Osteoblast (primary cell): ENCODE measurements around the gene GALNT10. TPM values are rescaled to one million over a fixed set of nuclear protein-coding genes. Genes with fewer than 3 reads are reported as not detected.
A peak's percentile ranks its signal among the peaks of the same experiment; 100 is the strongest.

Source experiments
- DNase-seq: peaks from one replicate; pipeline ENCODE4 v3.0.0; 2011; ENCODE audit warnings: low spot score, mixed read lengths; ENCODE audit not compliant: insufficient read length; ENCODE audit errors: missing footprints
- H2AFZ ChIP-seq: 2 replicates; pipeline ENCODE4 v1.6.0; 2011; ENCODE audit warnings: mild to moderate bottlenecking, low read length
- H3K27ac ChIP-seq: 2 replicates; pipeline ENCODE4 v1.5.1; 2011; ENCODE audit warnings: mild to moderate bottlenecking, low read depth, low read length, moderate library complexity
- H3K27me3 ChIP-seq: 2 replicates; pipeline ENCODE4 v1.6.0; 2012; ENCODE audit warnings: mild to moderate bottlenecking, control low read depth, inconsistent platforms, low read length, moderate library complexity; ENCODE audit not compliant: insufficient read depth
- H3K36me3 ChIP-seq: 2 replicates; pipeline ENCODE4 v1.5.1; 2011; ENCODE audit warnings: mild to moderate bottlenecking, low read length, control low read depth, moderate library complexity; ENCODE audit not compliant: insufficient read depth
- H3K4me1 ChIP-seq: 2 replicates; pipeline ENCODE4 v1.5.1; 2011; ENCODE audit warnings: mild to moderate bottlenecking, low read length, control low read depth, moderate library complexity; ENCODE audit not compliant: insufficient read depth
- H3K4me2 ChIP-seq: 2 replicates; pipeline ENCODE4 v1.6.0; 2011; ENCODE audit warnings: mild to moderate bottlenecking, low read length; ENCODE audit not compliant: insufficient read depth
- H3K4me3 ChIP-seq: fragments of 200-600 bp; sonication (generic); 3 replicates; pipeline ENCODE4 v1.5.1; 2012; ENCODE audit warnings: mild to moderate bottlenecking, low read length, inconsistent platforms; ENCODE audit not compliant: insufficient read depth
- H3K79me2 ChIP-seq: 2 replicates; pipeline ENCODE4 v1.6.0; 2012; ENCODE audit warnings: mild to moderate bottlenecking, low read length, control low read depth, inconsistent platforms; ENCODE audit not compliant: insufficient read depth
- H3K9me3 ChIP-seq: 2 replicates; pipeline ENCODE4 v1.5.1; 2011; ENCODE audit warnings: low read depth, low read length, control low read depth
- H4K20me1 ChIP-seq: 2 replicates; pipeline ENCODE4 v1.6.0; 2012; ENCODE audit warnings: mild to moderate bottlenecking, low read length, control low read depth; ENCODE audit not compliant: insufficient read depth
- total RNA-seq: library from RNA; depleted of rRNA; stranded (reverse); fragments of >200 nt; gene quantifications from 2 replicates; pipeline ENCODE4 v1.2.3, GENCODE V29; 2012
- TF ChIP-seq, protein P1 (sequence below): IDR thresholded peaks from 2 replicates; pipeline ENCODE4 v1.5.1; 2011; ENCODE audit warnings: mild to moderate bottlenecking, low read depth, low read length, moderate library complexity; ENCODE audit errors: extremely low read depth

Gene GALNT10
- total RNA-seq, 1 donor = 62.2 TPM

DNA sequence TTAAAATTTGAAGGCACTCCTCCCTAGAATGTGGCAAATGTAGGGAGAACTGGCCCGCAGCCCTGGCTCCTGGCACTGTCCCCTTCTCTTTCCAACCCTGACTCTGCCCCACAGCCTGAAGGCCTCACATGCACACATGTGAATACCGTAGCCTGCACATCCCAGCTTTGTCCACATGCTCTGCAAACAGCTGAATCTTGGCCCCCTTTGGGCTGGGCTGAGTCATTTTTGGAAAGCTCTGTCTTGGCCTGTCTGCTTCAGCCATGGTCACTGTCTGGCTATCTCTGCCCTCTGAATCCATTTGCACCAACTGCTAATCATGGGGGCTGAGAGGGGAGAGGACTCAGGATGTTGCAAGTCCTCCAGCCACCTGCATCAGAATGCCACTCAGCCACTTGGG lies 22.1 kb upstream of the GALNT10 start:
- Histone ChIP-seq H3K4me1 (no peaks in the 10 kb centered on the region), H3K36me3 (no peaks in the 10 kb centered on the region), H3K27ac (no peak overlapping the region), H3K79me2 (no peaks in the 10 kb centered on the region), H3K4me2 (no peak overlapping the region), H3K9me3 (no peaks in the 10 kb centered on the region), H2AFZ (no peak overlapping the region), H4K20me1 (no peaks in the 10 kb centered on the region), H3K27me3 (peaks cover 10% of the 10 kb centered on the region), H3K4me3 (no peak overlapping the region)
- no peak for DNase-seq
- TF ChIP-seq, protein P1, sequence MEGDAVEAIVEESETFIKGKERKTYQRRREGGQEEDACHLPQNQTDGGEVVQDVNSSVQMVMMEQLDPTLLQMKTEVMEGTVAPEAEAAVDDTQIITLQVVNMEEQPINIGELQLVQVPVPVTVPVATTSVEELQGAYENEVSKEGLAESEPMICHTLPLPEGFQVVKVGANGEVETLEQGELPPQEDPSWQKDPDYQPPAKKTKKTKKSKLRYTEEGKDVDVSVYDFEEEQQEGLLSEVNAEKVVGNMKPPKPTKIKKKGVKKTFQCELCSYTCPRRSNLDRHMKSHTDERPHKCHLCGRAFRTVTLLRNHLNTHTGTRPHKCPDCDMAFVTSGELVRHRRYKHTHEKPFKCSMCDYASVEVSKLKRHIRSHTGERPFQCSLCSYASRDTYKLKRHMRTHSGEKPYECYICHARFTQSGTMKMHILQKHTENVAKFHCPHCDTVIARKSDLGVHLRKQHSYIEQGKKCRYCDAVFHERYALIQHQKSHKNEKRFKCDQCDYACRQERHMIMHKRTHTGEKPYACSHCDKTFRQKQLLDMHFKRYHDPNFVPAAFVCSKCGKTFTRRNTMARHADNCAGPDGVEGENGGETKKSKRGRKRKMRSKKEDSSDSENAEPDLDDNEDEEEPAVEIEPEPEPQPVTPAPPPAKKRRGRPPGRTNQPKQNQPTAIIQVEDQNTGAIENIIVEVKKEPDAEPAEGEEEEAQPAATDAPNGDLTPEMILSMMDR = no peak

DNA sequence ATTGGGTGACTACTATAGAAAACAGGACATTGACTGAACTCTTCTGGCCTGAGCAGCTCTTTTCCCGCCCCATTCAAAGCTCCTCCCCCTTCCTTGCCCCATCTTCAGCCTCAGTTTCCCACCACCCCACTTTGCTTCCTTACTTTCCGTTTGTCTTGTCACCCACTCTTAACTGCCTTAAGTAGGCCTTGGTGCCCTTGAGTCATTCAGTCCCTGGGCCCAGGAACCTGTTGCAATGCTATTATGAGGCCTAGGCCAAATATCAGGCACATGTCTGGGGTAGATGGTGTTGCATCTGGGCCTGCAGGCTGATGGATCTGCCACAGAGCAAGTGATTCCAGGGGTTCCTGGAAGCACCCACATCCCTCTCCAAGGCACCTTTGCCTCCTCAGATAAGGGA lies 17.7 kb upstream of the GALNT10 start:
- TF ChIP-seq, protein P1 = no peak
- Histone ChIP-seq H3K27me3 (no peaks in the 10 kb centered on the region), H3K79me2 (no peaks in the 10 kb centered on the region), H4K20me1 (no peaks in the 10 kb centered on the region), H3K4me1 (peaks cover 7% of the 10 kb centered on the region), H3K4me2 (no peak overlapping the region), H3K4me3 (no peak overlapping the region), H3K36me3 (no peaks in the 10 kb centered on the region), H3K9me3 (no peaks in the 10 kb centered on the region), H3K27ac (no peak overlapping the region), H2AFZ (no peak overlapping the region)
- DNase-seq = no peak

DNA sequence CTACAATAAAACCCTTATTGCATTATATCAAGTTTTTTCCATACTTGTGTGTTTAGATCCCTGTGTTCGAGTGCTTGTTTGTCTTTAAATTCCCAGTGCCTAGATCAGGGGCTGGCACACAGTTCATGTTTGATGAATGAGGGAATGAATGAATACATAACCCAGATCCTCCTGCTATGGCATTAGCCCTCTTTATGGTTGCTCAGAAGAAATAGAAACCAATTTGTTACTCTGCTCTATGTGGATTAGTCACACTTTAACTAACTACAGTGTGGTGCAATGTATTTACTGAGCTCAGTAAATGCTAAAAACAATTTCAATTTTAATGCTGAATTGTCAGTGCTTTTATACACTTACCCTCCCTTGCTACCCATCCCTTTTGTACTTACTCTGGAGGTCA lies 16.4 kb upstream of the GALNT10 start:
- TF ChIP-seq, protein P1 = no peak
- Histone ChIP-seq H2AFZ (no peak overlapping the region), H3K27ac (no peak overlapping the region), H3K4me1 (peaks cover 7% of the 10 kb centered on the region), H3K4me3 (no peak overlapping the region), H3K36me3 (no peaks in the 10 kb centered on the region), H3K79me2 (no peaks in the 10 kb centered on the region), H3K9me3 (no peaks in the 10 kb centered on the region), H4K20me1 (no peaks in the 10 kb centered on the region), H3K4me2 (no peak overlapping the region), H3K27me3 (no peaks in the 10 kb centered on the region)
- DNase-seq = no peak

DNA sequence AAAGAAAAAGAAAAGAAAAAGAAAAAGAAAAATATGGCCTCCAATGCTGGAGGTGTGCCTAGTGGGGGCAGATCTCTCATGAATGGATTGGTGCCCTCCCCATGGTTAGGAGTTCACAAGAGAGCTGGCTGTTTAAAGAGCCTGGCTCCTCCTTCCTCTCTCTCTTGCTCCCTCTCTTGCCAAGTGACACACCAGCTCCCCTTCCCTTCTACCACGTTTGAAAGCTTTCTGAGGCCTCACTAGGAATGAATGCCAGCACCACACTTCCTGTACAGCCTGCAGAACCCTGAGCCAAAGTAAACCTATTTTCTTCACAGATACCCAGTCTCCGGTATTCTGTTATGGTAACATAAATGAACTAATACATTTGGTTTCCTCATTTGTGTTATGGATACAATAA lies 14.4 kb upstream of the GALNT10 start:
- H3K4me1 ChIP-seq = peaks cover 7% of the 10 kb centered on the region
- no peak overlapping the region for H3K27ac ChIP-seq
- peak overlapping the region; percentile 71 for H2AFZ ChIP-seq
- H3K4me3 ChIP-seq = no peak overlapping the region
- no peaks in the 10 kb centered on the region for H3K9me3 ChIP-seq
- no peaks in the 10 kb centered on the region for H3K27me3 ChIP-seq
- H3K36me3 ChIP-seq = no peaks in the 10 kb centered on the region
- no peak overlapping the region for H3K4me2 ChIP-seq
- no peaks in the 10 kb centered on the region for H4K20me1 ChIP-seq
- H3K79me2 ChIP-seq = no peaks in the 10 kb centered on the region
- TF ChIP-seq, protein P1 = no peak
- peak; percentile 39 for DNase-seq
